GM19438 (cell line): ENCODE results near the gene EGFR.

ENCODE experiments used
- ATAC-seq: cut with Tn5 transposase; IDR thresholded peaks from one replicate; pipeline ENCODE4 v1.9.1; 2021; ENCODE audit warnings: low read depth; ENCODE audit not compliant: unreplicated experiment

The EGFR gene

GRCh38 chr7:55006499-55006898 is 12.3 kb upstream of the EGFR start:
- no peak for ATAC-seq

GRCh38 chr7:55013851-55014250 is 5.0 kb upstream of the EGFR start:
- no peak for ATAC-seq

- ATAC-seq: no peak
Measured at GRCh38 chr7:55016061-55016745, 2.6 kb upstream of the EGFR start.

GRCh38 chr7:55016746-55017090 is 2.1 kb upstream of the EGFR start:
- no peak for ATAC-seq

- ATAC-seq: no peak
Measured at GRCh38 chr7:55017841-55018240, 976 bp upstream of the EGFR start.

GRCh38 chr7:55019191-55019690 is 424 bp downstream of the EGFR start:
- ATAC-seq: no peak

GRCh38 chr7:55019691-55020465 is 1.1 kb downstream of the EGFR start:
- no peak for ATAC-seq

- no peak for ATAC-seq
Measured at GRCh38 chr7:55020466-55020871, 1.7 kb downstream of the EGFR start.

GRCh38 chr7:55021053-55021452 is 2.2 kb downstream of the EGFR start:
- no peak for ATAC-seq

GRCh38 chr7:55022002-55022985 is 3.5 kb downstream of the EGFR start:
- ATAC-seq: no peak

GRCh38 chr7:55023841-55024505 is 5.2 kb downstream of the EGFR start:
- no peak for ATAC-seq

GRCh38 chr7:55024776-55025175 is 6.0 kb downstream of the EGFR start:
- ATAC-seq: no peak

- ATAC-seq: no peak
Measured at GRCh38 chr7:55026086-55026790, 7.4 kb downstream of the EGFR start.

- ATAC-seq: no peak
Measured at GRCh38 chr7:55026867-55027490, 8.2 kb downstream of the EGFR start.

GRCh38 chr7:55028011-55028410 is 9.2 kb downstream of the EGFR start:
- ATAC-seq: no peak

- ATAC-seq: no peak
Measured at GRCh38 chr7:55030314-55030713, 11.5 kb downstream of the EGFR start.

GRCh38 chr7:55031075-55031474 is 12.3 kb downstream of the EGFR start:
- no peak for ATAC-seq

- no peak for ATAC-seq
Measured at GRCh38 chr7:55032069-55032699, 13.4 kb downstream of the EGFR start.
